Esophagus mucosa (tissue), 1 donor: ENCODE measurements around the gene ANTXR1. TPM values are rescaled to one million over a fixed set of nuclear protein-coding genes. Genes with fewer than 3 reads are reported as not detected.
"Not testable (repeated sequence)": the region's sequence is repeated elsewhere in the genome, so short reads cannot be mapped to it uniquely, and the experiment has no call there.

Source experiments
- ATAC-seq: fragments of 200-7000 bp; cut with Tn5 transposase; one replicate; pipeline ENCODE4 v1.9.1; 2020
- total RNA-seq: library from RNA; stranded (reverse); gene quantifications from one replicate; pipeline ENCODE4 v1.2.4, GENCODE V29; 2023
- donor health status: DM: yes; HTN: yes; CAD: no.

Gene ANTXR1
- total RNA-seq, 1 donor from 2014 or later = 13.9 TPM

- ATAC-seq = peak; percentile 37
Measured at GRCh38 chr2:69167469-69167822, 154.5 kb downstream of the ANTXR1 start.

GRCh38 chr2:69168144-69168813 is 155.3 kb downstream of the ANTXR1 start:
- ATAC-seq = peak; percentile 54

GRCh38 chr2:69168950-69169654 is 156.1 kb downstream of the ANTXR1 start:
- ATAC-seq = no peak

DNA sequence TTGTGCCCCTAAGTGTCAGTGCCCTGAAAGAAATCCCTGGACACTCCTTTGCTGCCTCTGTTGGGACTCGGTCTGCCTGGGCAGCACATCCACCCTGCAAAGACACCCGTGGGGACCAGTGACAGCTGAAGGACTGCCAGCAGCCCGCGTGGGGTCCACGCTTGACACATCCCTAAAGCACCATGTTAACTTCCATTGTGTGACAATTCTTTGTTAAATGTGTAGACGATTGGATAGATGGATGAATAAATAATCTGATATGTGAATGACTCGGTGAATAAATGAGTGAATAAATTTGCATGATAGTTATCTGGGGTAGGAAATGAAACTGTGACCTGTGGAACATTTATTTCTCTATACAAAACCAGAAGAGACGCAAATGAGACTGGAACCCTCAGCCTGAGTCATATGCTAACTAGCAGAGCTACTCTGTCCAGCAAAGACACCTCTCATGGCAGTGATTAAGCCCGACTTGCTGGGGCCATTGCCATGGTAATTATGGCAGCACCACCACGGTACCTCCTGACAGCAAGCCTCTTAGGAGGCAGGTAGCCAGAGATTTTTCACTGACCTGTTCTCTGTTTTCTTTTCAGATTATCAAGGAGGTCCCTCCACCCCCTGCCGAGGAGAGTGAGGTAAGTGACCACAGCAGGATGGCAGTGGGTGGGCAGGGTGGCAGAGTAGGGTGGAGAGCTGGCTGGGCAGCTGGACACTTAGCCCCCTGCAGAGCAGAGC is 156.8 kb downstream of the ANTXR1 start:
- ATAC-seq = no peak

DNA sequence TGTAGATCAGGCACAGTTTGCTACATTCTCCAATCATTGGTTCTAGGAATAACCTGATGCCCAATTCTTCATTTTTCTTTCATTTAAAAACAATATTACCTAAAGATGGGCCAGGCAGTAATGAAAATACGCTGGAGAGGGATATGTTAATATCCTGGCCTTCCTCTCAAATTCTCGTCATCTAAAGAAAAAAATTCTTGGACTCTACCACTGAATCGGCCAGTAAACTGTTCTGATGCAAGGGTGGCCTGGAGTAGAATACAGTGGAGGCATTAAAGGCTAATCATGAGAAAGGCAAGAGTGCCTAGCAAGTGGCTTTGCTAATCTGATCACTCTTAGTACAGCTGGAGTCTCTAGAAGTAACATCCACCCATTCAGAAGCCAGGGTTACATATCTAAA is 157.7 kb downstream of the ANTXR1 start:
- no peak for ATAC-seq

DNA sequence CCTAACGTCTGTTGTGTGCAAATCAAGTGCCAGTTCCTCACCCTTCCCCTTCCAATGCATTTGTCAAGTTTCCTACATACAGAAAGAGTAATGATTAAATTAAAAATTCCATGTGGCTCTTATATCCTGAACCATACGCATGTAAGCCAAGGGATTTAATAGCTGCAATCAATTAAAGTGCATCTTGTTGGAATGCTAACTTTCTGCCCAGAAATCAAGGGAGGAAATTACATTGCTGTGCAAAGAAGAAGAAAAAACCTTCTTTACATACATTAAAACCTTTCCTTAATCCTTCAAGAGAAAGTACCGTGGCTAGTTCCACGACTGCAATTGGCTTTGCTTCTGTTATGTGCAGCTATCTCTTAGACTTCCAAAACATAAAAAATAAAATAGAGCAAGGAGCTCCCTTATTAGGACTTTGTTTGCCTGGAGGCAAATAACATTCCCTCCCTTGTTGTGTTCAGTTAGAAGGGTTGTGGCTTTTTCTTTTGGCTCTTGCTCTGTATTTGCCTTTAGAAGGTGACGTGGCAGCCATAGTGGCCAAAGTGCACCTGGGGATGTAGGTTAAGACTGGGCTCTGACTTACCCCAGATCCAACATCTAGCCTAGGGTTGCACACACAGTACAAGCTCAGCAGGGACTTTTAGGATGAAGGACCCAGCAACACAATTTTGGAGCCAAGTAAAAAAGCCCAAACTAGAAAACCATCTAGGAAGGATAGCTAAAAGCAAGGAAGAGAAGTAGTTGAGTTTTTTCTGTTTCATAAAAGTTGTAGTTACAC is 158.3 kb downstream of the ANTXR1 start:
- ATAC-seq = no peak

DNA sequence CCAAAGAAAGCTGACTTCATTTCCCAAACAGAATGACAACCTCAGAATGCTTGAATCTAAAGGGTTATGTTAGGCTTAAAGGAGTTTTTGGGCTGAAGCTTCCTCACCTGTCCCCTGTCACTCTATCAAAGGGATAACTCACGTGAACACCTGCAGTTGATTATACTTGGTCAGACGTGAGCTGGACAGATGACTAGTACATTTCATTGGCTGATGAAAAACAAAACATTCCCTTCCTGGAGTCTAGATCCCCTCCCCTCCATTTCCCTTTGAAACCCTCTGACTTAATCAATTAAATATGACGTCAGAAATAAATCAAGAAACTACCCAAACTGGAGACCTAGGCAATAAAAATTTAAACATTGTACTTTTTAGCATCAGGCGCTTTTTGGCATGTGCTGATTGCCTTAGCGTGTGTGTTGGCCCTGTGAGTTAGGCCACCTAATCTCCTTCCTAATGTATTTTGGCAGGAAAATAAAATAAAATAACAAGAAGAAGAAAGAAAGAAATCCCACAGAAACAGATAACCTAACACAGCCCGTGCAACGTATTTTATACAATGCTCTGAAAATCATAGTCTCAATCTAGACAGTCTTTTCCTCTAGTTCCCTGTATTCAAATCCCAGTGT is 159.0 kb downstream of the ANTXR1 start:
- no peak for ATAC-seq

GRCh38 chr2:69173706-69174105 is 160.7 kb downstream of the ANTXR1 start:
- ATAC-seq = no peak

DNA sequence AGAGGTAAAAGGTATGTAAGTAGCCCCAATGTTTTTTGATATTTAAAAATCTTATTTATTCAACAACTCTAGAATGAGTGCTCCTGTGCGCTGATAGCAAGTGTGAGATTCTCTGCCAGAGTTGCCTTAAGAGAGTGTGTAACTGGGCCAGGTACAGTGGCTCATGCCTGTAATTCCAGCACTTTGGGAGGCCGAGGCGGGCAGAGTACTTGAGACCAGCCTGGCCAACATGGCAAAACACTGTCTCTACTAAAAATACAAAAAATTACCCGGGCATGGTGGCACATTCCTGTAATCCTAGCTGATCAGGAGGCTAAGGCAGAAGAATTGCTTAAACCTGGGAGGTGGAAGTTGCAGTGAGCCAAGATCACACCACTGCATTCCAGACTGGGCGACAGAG is 161.2 kb downstream of the ANTXR1 start:
- ATAC-seq = not testable (repeated sequence)

DNA sequence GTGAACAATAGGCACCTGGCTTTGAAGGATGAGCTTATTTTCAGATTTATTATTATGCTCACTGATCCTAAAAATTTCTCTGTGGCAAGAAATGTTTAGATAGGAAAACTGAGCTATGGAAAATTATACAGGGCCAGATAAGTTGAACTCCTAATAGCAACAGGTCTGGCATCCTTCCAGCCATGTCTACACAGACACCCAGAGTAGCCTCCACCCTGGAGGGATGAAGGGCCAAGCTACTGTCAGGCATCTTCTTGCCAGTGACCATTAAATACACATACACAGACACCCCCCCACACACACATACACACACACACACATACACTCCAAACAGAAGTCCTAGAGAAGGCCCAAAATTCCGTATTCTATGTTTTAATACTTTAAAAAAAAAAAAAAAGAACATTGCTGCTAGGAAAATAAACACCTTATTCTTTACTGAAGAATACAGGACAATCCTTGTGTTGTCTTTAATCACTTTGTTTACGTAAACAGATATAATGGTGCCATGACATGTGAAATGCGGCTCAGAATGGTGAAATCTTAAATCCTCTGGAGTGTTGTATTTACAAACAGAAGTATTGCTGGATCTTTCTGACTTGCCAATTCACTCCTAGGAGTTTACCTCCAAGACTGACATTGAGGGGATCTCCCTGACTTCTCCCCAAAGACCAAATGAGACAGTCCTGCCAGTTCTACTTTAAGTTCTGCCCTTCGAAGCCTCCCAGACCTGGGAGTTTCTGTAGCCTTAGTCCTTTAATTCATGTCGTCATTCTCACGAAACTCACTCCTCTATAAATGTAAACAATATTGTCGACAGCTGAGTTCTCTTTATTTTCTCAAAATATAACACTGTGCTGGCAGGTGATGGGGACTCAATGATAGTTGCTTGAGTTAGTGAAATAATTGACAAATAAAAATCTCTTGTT is 163.1 kb downstream of the ANTXR1 start:
- no peak for ATAC-seq

- ATAC-seq = peak; percentile 17
Measured at GRCh38 chr2:69177063-69177771, 164.2 kb downstream of the ANTXR1 start.

DNA sequence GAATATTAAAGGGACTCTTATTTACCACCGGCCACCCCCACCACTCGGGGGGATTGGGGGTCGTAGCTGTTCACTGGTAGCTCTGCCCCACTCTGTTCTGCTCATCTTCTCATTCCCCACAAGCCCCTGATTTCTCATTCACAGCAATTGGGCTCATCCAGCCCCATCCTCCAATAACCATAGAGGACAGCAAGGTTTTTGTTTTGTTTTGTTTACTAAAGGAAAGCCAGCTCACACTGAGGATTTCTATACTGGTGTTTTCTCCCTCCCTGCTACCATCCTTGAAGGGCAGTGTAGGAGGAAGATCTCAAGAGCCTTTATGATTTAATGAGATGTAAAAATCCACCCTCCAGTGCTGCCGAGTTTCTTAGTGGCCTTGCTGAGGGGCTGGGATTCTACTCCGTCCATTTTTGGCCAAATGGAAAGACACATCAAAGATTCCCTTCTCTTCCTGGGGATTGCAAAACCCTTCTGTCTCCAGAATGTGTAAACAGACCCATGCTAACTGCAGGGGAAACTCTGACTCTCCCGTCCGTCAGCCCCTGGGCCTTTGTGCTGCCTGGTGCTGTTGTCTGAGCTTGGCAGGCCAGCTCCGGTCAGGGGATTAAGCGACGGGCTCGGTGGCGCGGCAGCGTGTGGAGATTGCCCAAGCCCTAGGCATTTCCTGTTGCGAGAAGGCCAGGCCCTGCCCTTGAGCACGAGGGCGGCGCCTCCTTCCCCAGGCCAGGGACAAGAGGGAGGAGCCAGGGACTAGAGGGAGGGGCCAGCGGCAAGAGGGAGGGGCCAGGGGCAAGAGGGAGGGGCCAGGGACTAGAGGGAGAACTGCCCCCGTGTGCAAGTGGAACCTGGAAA is 165.0 kb downstream of the ANTXR1 start:
- peak; percentile 96 for ATAC-seq

- ATAC-seq = no peak
Measured at GRCh38 chr2:69178756-69179155, 165.8 kb downstream of the ANTXR1 start.

GRCh38 chr2:69180227-69180626 is 167.2 kb downstream of the ANTXR1 start:
- ATAC-seq = no peak

- ATAC-seq = no peak
Measured at GRCh38 chr2:69180974-69181373, 168.0 kb downstream of the ANTXR1 start.

DNA sequence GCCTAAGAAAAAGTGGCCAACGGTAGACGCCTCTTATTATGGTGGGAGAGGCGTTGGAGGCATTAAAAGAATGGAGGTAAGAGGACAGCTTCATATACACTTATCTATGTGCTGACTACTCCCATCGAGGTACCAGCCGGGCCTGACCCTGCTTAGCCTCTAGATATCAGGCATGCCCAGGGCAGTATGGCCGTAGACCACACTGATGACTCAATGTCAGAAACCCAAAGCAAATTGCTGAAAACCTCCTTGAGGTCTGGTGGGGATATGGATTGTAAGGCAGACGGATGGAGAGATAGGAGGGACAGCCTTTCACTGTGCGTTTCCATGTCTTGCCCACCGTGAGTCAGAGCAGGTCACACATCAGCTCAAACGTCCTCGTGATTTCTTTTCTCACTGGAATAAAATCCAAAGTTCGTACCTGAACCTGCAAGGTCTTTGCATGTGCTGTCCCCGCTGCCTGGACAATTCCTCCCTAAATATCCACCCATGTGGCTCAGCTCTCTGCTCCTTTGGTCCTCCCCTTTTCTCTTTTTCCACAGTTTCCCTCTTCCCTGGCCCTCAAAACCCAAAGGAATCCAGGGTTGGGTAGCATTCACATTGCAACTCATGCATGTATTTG is 168.9 kb downstream of the ANTXR1 start:
- ATAC-seq = no peak

DNA sequence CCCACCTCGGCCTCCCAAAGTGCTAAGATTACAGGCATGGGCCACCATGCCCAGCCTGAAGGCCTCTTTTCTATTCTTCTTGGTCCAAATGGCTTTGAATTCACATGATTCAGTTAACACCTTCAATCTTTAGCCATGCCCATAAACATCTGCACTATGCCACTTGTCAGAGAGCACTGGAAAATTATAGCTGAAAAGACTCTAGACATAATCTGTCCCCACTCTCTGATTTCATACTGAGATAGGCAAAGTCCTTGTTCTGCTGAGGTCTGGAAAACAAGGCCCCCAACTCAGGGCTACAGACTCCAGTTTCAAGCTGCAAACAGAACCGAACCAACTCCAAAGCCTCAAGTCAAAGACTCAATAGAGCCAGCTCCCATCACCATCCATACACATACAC is 170.7 kb downstream of the ANTXR1 start:
- ATAC-seq = no peak

DNA sequence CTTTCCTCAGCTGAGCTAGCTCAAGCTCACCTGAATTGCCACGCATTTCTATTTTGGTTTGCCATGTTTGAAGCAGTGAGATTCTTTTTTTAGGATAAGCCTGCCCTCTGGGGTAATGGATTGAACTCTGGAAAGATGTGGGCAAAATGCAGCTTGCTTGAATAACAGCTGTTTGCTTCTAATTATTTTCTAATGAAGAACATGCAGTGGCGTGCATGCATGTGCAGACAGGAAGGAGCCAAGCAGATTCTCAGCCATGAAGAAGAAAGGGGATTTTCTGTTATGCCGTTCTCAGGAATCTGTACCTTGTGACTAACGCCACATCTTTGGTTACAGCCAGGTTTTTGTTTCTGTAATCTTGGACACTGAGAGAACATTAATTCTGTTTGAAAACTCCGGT is 171.2 kb downstream of the ANTXR1 start:
- peak; percentile 67 for ATAC-seq

DNA sequence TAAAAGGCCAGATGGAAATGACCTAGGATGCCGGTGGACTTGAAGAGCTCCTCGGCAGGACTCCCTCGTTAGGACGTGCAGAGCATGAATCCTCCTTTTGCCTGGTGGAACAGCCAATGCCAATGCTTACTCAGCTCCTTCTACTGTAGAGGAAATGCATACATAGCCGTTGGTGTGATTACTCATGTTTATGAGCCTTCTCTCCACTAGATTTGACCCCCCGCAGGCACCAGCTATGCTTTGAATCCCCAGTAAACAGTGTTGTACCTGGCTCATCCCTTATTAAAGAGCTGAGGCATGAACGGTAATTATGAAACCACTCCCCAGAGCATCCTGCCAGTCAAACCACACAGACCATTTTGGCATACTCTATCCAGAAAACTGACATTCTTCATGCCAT is 172.8 kb downstream of the ANTXR1 start:
- ATAC-seq = peak; percentile 76
